ENCODE data around the gene SOCS1. TPM values are rescaled to one million over a fixed set of nuclear protein-coding genes. Genes with fewer than 3 reads are reported as not detected.

SOCS1 gene
- polyA plus RNA-seq, 1 of the 3 experiments (the other 2 are of a cell fraction): 8.6 TPM

GRCh38 chr16:11241480-11242204 lies 14.4 kb downstream of the SOCS1 start:
- H4K20me1 ChIP-seq (ENCODE audit: insufficient read depth): no peaks in the 10 kb centered on the region
- no peak overlapping the region for H2AFZ ChIP-seq (ENCODE audit: low read depth)
- no peak overlapping the region for H3K27ac ChIP-seq (ENCODE audit: low read depth in 2 of 2, low read length in 1 of 2)
- H3K36me3 ChIP-seq (replicated peaks in 1 of 2; ENCODE audit: control insufficient read depth in 1 of 2, insufficient read depth in 2 of 2, low read length in 1 of 2): no peaks in the 10 kb centered on the region
- H3K9me2 ChIP-seq: no peaks in the 10 kb centered on the region
- no peaks in the 10 kb centered on the region for H3K27me3 ChIP-seq (ENCODE audit: insufficient read depth)
- no peak overlapping the region for H3K4me2 ChIP-seq
- no peaks in the 10 kb centered on the region for H3K79me2 ChIP-seq (ENCODE audit: insufficient read depth)
- ChIA-PET POLR2A (no interaction called here), CTCF (interaction anchor here (3.8 kb wide), 1 partner anchor 15 kb away, joined by 16 read pairs; the partner anchor contains the start of gene SOCS1)
- H3K4me3 ChIP-seq (ENCODE audit: low read depth in 2 of 2, low read length in 1 of 2): no peak overlapping the region
- DNase-seq: no peak
- no peak overlapping the region for H3K9ac ChIP-seq
- TF ChIP-seq YY1 (IDR thresholded peaks at IDR 0.05; ENCODE audit: low read depth): no peak
- TF ChIP-seq POLR2AphosphoS5 (IDR thresholded peaks at IDR 0.05; ENCODE audit: low read depth, low read length): no peak
- TF ChIP-seq FOXM1 (IDR thresholded peaks at IDR 0.05; ENCODE audit: low read depth): no peak
- no peak for TF ChIP-seq MAX (IDR thresholded peaks at IDR 0.05; ENCODE audit: low read depth)
- TF ChIP-seq TCF12 (IDR thresholded peaks at IDR 0.05): no peak
- TF ChIP-seq EP300 (IDR thresholded peaks at IDR 0.05; ENCODE audit: borderline replicate concordance in 1 of 2, low read depth in 1 of 2, low read length in 1 of 2): no peak
- no peak for TF ChIP-seq TAF1 (IDR thresholded peaks at IDR 0.05; ENCODE audit: borderline replicate concordance, low read depth, low read length)
- TF ChIP-seq NRF1 (IDR thresholded peaks at IDR 0.05; ENCODE audit: low read depth, low read length): no peak
- no peak for TF ChIP-seq TEAD4 (IDR thresholded peaks at IDR 0.05; ENCODE audit: borderline replicate concordance, insufficient read depth)
- no peak for TF ChIP-seq USF2 (IDR thresholded peaks at IDR 0.05; ENCODE audit: borderline replicate concordance, low read depth, low read length)
- no peak for TF ChIP-seq SIN3A (IDR thresholded peaks at IDR 0.05; ENCODE audit: borderline replicate concordance, low read depth, low read length)
- no peak for TF ChIP-seq FOXJ3 (CRISPR knock-in tag; IDR thresholded peaks at IDR 0.05)
- no peak for TF ChIP-seq EZH2phosphoT487 (IDR thresholded peaks at IDR 0.05; ENCODE audit: borderline replicate concordance, low read depth)
- TF ChIP-seq RCOR1 (IDR thresholded peaks at IDR 0.05; ENCODE audit: low read length): no peak
- TF ChIP-seq FOSL2 (IDR thresholded peaks at IDR 0.05; ENCODE audit: borderline replicate concordance, low read depth): no peak
- no peak for TF ChIP-seq ELF1 (IDR thresholded peaks at IDR 0.05)
- TF ChIP-seq RXRA (IDR thresholded peaks at IDR 0.05; ENCODE audit: borderline replicate concordance, low read depth): no peak
- no peak for TF ChIP-seq MXI1 (IDR thresholded peaks at IDR 0.05; ENCODE audit: low read depth, low read length)
- no peak for TF ChIP-seq USF1 (IDR thresholded peaks at IDR 0.05; ENCODE audit: borderline replicate concordance, low read depth)
- TF ChIP-seq SMC3 (IDR thresholded peaks at IDR 0.05; ENCODE audit: low read depth, low read length): no peak
- 88% methylated on average over 5 of the region's 5 CpGs for WGBS (ENCODE audit: low lambda C conversion rate)
- H3K4me1 ChIP-seq (ENCODE audit: control insufficient read depth in 1 of 2, insufficient read depth in 2 of 2, low read depth in 1 of 2, low read length in 1 of 2): no peaks in the 10 kb centered on the region
- H3K9me3 ChIP-seq: no peaks in the 10 kb centered on the region
- H3F3A ChIP-seq (replicated peaks; ENCODE audit: insufficient read depth): no peaks in the 10 kb centered on the region
